Measurements from ENCODE around the gene ZC3H12C.

The ZC3H12C gene

GRCh38 chr11:110172468-110173065 is 79.4 kb downstream of the ZC3H12C start:
- TF ChIP-seq MYC (IDR thresholded peaks at IDR 0.05; ENCODE audit: low read depth, low read length) (no peak), POLR2A (IDR thresholded peaks at IDR 0.05; ENCODE audit: extremely low read depth, insufficient read length) (no peak), CTCF (IDR thresholded peaks at IDR 0.05; ENCODE audit: low read depth, low read length) (no peak), MAX (IDR thresholded peaks at IDR 0.05; ENCODE audit: low read depth, low read length) (no peak)
- no peak overlapping the region for H3K4me3 ChIP-seq (ENCODE audit: low read depth, low read length)
- DNase-seq (ENCODE audit: low read depth), result no peak

- DNase-seq (ENCODE audit: low read depth), result peak; percentile 58
- H3K4me3 ChIP-seq (ENCODE audit: low read depth, low read length), result no peak overlapping the region
- peak; percentile 92 for TF ChIP-seq CTCF (IDR thresholded peaks at IDR 0.05; ENCODE audit: low read depth, low read length)
- no peak for TF ChIP-seq POLR2A (IDR thresholded peaks at IDR 0.05; ENCODE audit: extremely low read depth, insufficient read length)
Measured at GRCh38 chr11:110173811-110174644, 80.8 kb downstream of the ZC3H12C start.

GRCh38 chr11:110174645-110175310 is 81.6 kb downstream of the ZC3H12C start:
- H3K4me3 ChIP-seq (ENCODE audit: low read depth, low read length), result no peak overlapping the region
- DNase-seq (ENCODE audit: low read depth), result no peak
- TF ChIP-seq MYC (IDR thresholded peaks at IDR 0.05; ENCODE audit: low read depth, low read length) (no peak), CTCF (IDR thresholded peaks at IDR 0.05; ENCODE audit: low read depth, low read length) (no peak), MAX (IDR thresholded peaks at IDR 0.05; ENCODE audit: low read depth, low read length) (no peak), POLR2A (IDR thresholded peaks at IDR 0.05; ENCODE audit: extremely low read depth, insufficient read length) (no peak)

GRCh38 chr11:110176366-110177085 is 83.3 kb downstream of the ZC3H12C start:
- DNase-seq (ENCODE audit: low read depth), result no peak
- TF ChIP-seq MAX (IDR thresholded peaks at IDR 0.05; ENCODE audit: low read depth, low read length), result no peak
- no peak for TF ChIP-seq MYC (IDR thresholded peaks at IDR 0.05; ENCODE audit: low read depth, low read length)
- no peak for TF ChIP-seq POLR2A (IDR thresholded peaks at IDR 0.05; ENCODE audit: extremely low read depth, insufficient read length)
- no peak for TF ChIP-seq CTCF (IDR thresholded peaks at IDR 0.05; ENCODE audit: low read depth, low read length)
- no peak overlapping the region for H3K4me3 ChIP-seq (ENCODE audit: low read depth, low read length)

GRCh38 chr11:110177086-110177456 is 83.9 kb downstream of the ZC3H12C start:
- no peak overlapping the region for H3K4me3 ChIP-seq (ENCODE audit: low read depth, low read length)
- DNase-seq (ENCODE audit: low read depth), result no peak
- TF ChIP-seq MAX (IDR thresholded peaks at IDR 0.05; ENCODE audit: low read depth, low read length) (no peak), MYC (IDR thresholded peaks at IDR 0.05; ENCODE audit: low read depth, low read length) (no peak), POLR2A (IDR thresholded peaks at IDR 0.05; ENCODE audit: extremely low read depth, insufficient read length) (no peak), CTCF (IDR thresholded peaks at IDR 0.05; ENCODE audit: low read depth, low read length) (no peak)
